Measurements from ENCODE around the gene TRHDE. TPM values are rescaled to one million over a fixed set of nuclear protein-coding genes. Genes with fewer than 3 reads are reported as not detected.

TRHDE gene
- total RNA-seq, 3 donors from 2014 or later, result 0.98 to 43.2 (median 2.2) TPM

- no peaks in the 10 kb centered on the region for H3K4me1 ChIP-seq
- DNase-seq (ENCODE audit: low spot score in 2 of 2), result no peak
- no peak overlapping the region for H3K27ac ChIP-seq
- TF ChIP-seq POLR2AphosphoS5 (IDR thresholded peaks at IDR 0.05), result no peak
- TF ChIP-seq POLR2A (IDR thresholded peaks at IDR 0.05), result no peak
- TF ChIP-seq CTCF (IDR thresholded peaks at IDR 0.05), result no peak
- no peaks in the 10 kb centered on the region for H3K27me3 ChIP-seq
- H3K4me3 ChIP-seq, result no peak overlapping the region
- no peaks in the 10 kb centered on the region for H3K9me3 ChIP-seq
- intact Hi-C loops (cut with DNase I; ENCODE audit: low total_unique reads), result no loop called here
- H3K36me3 ChIP-seq, result no peaks in the 10 kb centered on the region
Measured at GRCh38 chr12:72359416-72359815, 87.2 kb downstream of the TRHDE start.

- TF ChIP-seq POLR2A (IDR thresholded peaks at IDR 0.05) (no peak), CTCF (IDR thresholded peaks at IDR 0.05) (no peak), POLR2AphosphoS5 (IDR thresholded peaks at IDR 0.05) (no peak)
- no peak for DNase-seq (ENCODE audit: low spot score in 2 of 2)
- Histone ChIP-seq H3K9me3 (no peaks in the 10 kb centered on the region), H3K36me3 (no peaks in the 10 kb centered on the region), H3K4me3 (no peak overlapping the region), H3K27me3 (no peaks in the 10 kb centered on the region), H3K27ac (no peak overlapping the region), H3K4me1 (no peaks in the 10 kb centered on the region)
- intact Hi-C loops (cut with DNase I; ENCODE audit: low total_unique reads), result no loop called here
Measured at GRCh38 chr12:72365151-72365550, 93.0 kb downstream of the TRHDE start.

GRCh38 chr12:72366255-72366654 is 94.1 kb downstream of the TRHDE start:
- no peak for TF ChIP-seq POLR2A (IDR thresholded peaks at IDR 0.05)
- no peak for TF ChIP-seq POLR2AphosphoS5 (IDR thresholded peaks at IDR 0.05)
- TF ChIP-seq CTCF (IDR thresholded peaks at IDR 0.05), result no peak
- H3K27ac ChIP-seq, result no peak overlapping the region
- intact Hi-C loops (cut with DNase I; ENCODE audit: low total_unique reads), result no loop called here
- no peak overlapping the region for H3K4me3 ChIP-seq
- no peaks in the 10 kb centered on the region for H3K27me3 ChIP-seq
- H3K9me3 ChIP-seq, result no peaks in the 10 kb centered on the region
- no peak for DNase-seq (ENCODE audit: low spot score in 2 of 2)
- H3K4me1 ChIP-seq, result no peaks in the 10 kb centered on the region
- no peaks in the 10 kb centered on the region for H3K36me3 ChIP-seq

GRCh38 chr12:72368298-72368697 is 96.1 kb downstream of the TRHDE start:
- no peaks in the 10 kb centered on the region for H3K36me3 ChIP-seq
- intact Hi-C loops (cut with DNase I; ENCODE audit: low total_unique reads), result no loop called here
- no peak for DNase-seq (ENCODE audit: low spot score in 2 of 2)

More at GRCh38 chr12:72368298-72368697, 96.1 kb downstream of the TRHDE start:
- no peaks in the 10 kb centered on the region for H3K27me3 ChIP-seq
- H3K9me3 ChIP-seq, result no peaks in the 10 kb centered on the region
- no peak overlapping the region for H3K4me3 ChIP-seq
- TF ChIP-seq POLR2AphosphoS5 (IDR thresholded peaks at IDR 0.05) (no peak), CTCF (IDR thresholded peaks at IDR 0.05) (no peak), POLR2A (IDR thresholded peaks at IDR 0.05) (no peak)
- no peak overlapping the region for H3K27ac ChIP-seq
- no peaks in the 10 kb centered on the region for H3K4me1 ChIP-seq

Measured in breast epithelium (tissue), 4 donors.